DOHH2 (cell line): ENCODE measurements around the gene SH3D19.

Experiments
- H3F3A ChIP-seq: fragments of 200-600 bp; sonication (generic), shearing (Covaris generic); 2 replicates; pipeline ENCODE4 v1.6.0; 2016; ENCODE audit warnings: antibody characterized with exemption, mild to moderate bottlenecking; ENCODE audit not compliant: control insufficient read depth, insufficient read depth
- H3K27ac ChIP-seq: fragments of 200-600 bp; sonication (generic); 2 replicates; pipeline ENCODE4 v1.5.1; 2014; ENCODE audit warnings: low read depth, mild to moderate bottlenecking, low read length, moderate library complexity
- H3K27me3 ChIP-seq: fragments of 200-600 bp; sonication (generic); 2 replicates; pipeline ENCODE4 v1.6.1; 2014; ENCODE audit warnings: mild to moderate bottlenecking, low read length, mixed read lengths; ENCODE audit not compliant: control insufficient read depth
- H3K36me3 ChIP-seq: fragments of 200-600 bp; sonication (generic); 2 replicates; pipeline ENCODE4 v1.6.1; 2014; ENCODE audit warnings: mild to moderate bottlenecking, low read length, moderate library complexity, mixed read lengths; ENCODE audit not compliant: control insufficient read depth
- H3K4me1 ChIP-seq: fragments of 200-600 bp; sonication (generic); 2 replicates; pipeline ENCODE4 v1.6.1; 2014; ENCODE audit warnings: mild to moderate bottlenecking, low read length, mixed read lengths; ENCODE audit not compliant: control insufficient read depth
- H3K4me2 ChIP-seq: fragments of 200-600 bp; sonication (generic); 2 replicates; pipeline ENCODE4 v1.6.0; 2014; ENCODE audit warnings: mild to moderate bottlenecking, low read length, moderate library complexity
- H3K4me3 ChIP-seq: fragments of 200-600 bp; sonication (generic); 2 replicates; pipeline ENCODE4 v1.5.1; 2014; ENCODE audit warnings: mild to moderate bottlenecking, low read length, mixed read lengths
- H3K79me2 ChIP-seq: fragments of 200-600 bp; sonication (generic); 2 replicates; pipeline ENCODE4 v1.6.1; 2014; ENCODE audit warnings: mild to moderate bottlenecking, low read length, mixed read lengths; ENCODE audit not compliant: control insufficient read depth
- H3K9me2 ChIP-seq: fragments of 200-600 bp; sonication (generic); replicated peaks from 2 replicates; pipeline ENCODE4 v1.6.1; 2014; ENCODE audit warnings: mild to moderate bottlenecking, low read length, mixed read lengths; ENCODE audit not compliant: control insufficient read depth
- H3K9me3 ChIP-seq: fragments of 200-600 bp; sonication (generic); 2 replicates; pipeline ENCODE4 v1.6.1; 2014; ENCODE audit warnings: antibody characterized with exemption, low read length, mixed read lengths; ENCODE audit not compliant: control insufficient read depth, insufficient read depth
- H4K20me1 ChIP-seq: fragments of 200-600 bp; sonication (generic); 2 replicates; pipeline ENCODE4 v1.6.0; 2014; ENCODE audit warnings: low read depth, mild to moderate bottlenecking, antibody characterized with exemption, low read length, moderate library complexity; ENCODE audit not compliant: control insufficient read depth, insufficient read depth
- CTCF ChIP-seq: fragments of 200-600 bp; sonication (generic); IDR thresholded peaks from one replicate; pipeline ENCODE4 v1.5.1; 2014; ENCODE audit warnings: antibody characterized with exemption, mild to moderate bottlenecking, low read depth, low read length; ENCODE audit not compliant: poor library complexity, severe bottlenecking
- EZH2phosphoT487 ChIP-seq: fragments of 200-600 bp; sonication (generic); IDR thresholded peaks from 2 replicates; pipeline ENCODE4 v1.6.1; 2017; ENCODE audit warnings: borderline replicate concordance, mild to moderate bottlenecking, antibody characterized with exemption, low read length, moderate library complexity, mixed read lengths

The SH3D19 gene

GRCh38 chr4:151202381-151202780 is 123.0 kb downstream of the SH3D19 start:
- no peaks in the 10 kb centered on the region for H3K9me2 ChIP-seq
- no peaks in the 10 kb centered on the region for H3K79me2 ChIP-seq
- no peaks in the 10 kb centered on the region for H4K20me1 ChIP-seq
- no peak overlapping the region for H3K4me3 ChIP-seq
- no peaks in the 10 kb centered on the region for H3K9me3 ChIP-seq
- no peaks in the 10 kb centered on the region for H3F3A ChIP-seq
- TF ChIP-seq EZH2phosphoT487 (no peak), CTCF (no peak)
- no peaks in the 10 kb centered on the region for H3K36me3 ChIP-seq
- no peak overlapping the region for H3K4me2 ChIP-seq
- H3K27ac ChIP-seq = no peak overlapping the region
- H3K27me3 ChIP-seq = no peaks in the 10 kb centered on the region; the same call in 1 of the 2 replicates
- no peaks in the 10 kb centered on the region for H3K4me1 ChIP-seq

GRCh38 chr4:151199319-151200190 is 125.8 kb downstream of the SH3D19 start:
- H3K27me3 ChIP-seq = no peaks in the 10 kb centered on the region; the same call in 1 of the 2 replicates
- no peaks in the 10 kb centered on the region for H3K9me3 ChIP-seq
- no peaks in the 10 kb centered on the region for H3F3A ChIP-seq
- no peaks in the 10 kb centered on the region for H3K9me2 ChIP-seq
- H3K4me1 ChIP-seq = no peaks in the 10 kb centered on the region
- no peaks in the 10 kb centered on the region for H4K20me1 ChIP-seq
- H3K27ac ChIP-seq = no peak overlapping the region
- TF ChIP-seq CTCF = no peak
- TF ChIP-seq EZH2phosphoT487 = no peak
- H3K36me3 ChIP-seq = no peaks in the 10 kb centered on the region
- no peak overlapping the region for H3K4me2 ChIP-seq
- H3K4me3 ChIP-seq = no peak overlapping the region
- no peaks in the 10 kb centered on the region for H3K79me2 ChIP-seq

- H3K9me2 ChIP-seq = no peaks in the 10 kb centered on the region
- no peaks in the 10 kb centered on the region for H3K4me1 ChIP-seq
- no peak for TF ChIP-seq CTCF
- no peak for TF ChIP-seq EZH2phosphoT487
- no peak overlapping the region for H3K27ac ChIP-seq
- no peak overlapping the region for H3K4me2 ChIP-seq
- no peaks in the 10 kb centered on the region for H3K79me2 ChIP-seq
- no peaks in the 10 kb centered on the region; the same call in 1 of the 2 replicates for H3K27me3 ChIP-seq
- H3K4me3 ChIP-seq = no peak overlapping the region
- no peaks in the 10 kb centered on the region for H3K36me3 ChIP-seq
- no peaks in the 10 kb centered on the region for H3F3A ChIP-seq
- H4K20me1 ChIP-seq = no peaks in the 10 kb centered on the region
- H3K9me3 ChIP-seq = no peaks in the 10 kb centered on the region
Measured at GRCh38 chr4:151198748-151199147, 126.7 kb downstream of the SH3D19 start.
